Activated CD8-positive, alpha-beta T cell treated with anti-CD3 and anti-CD28 coated beads, Interleukin-2, amount 10 ng/mL, durations not matched to agents 7 days and 5 days (primary cell): Measurements from ENCODE around the gene OR8S1. TPM values are rescaled to one million over a fixed set of nuclear protein-coding genes. Genes with fewer than 3 reads are reported as not detected.

Experiments used
- ATAC-seq: fragments of 150-1000 bp; cut with Tn5 transposase; one replicate; pipeline ENCODE4 v1.10.0; 2021; ENCODE audit warnings: moderate library complexity
- CTCF ChIA-PET: fragments of 350-600 bp; sonication (Branson Sonifier 250); formaldehyde crosslinking; loops from one replicate; lab custom pipeline; 2021; ENCODE audit warnings: antibody characterized with exemption; lab: Charles Lee
- POLR2A ChIA-PET: fragments of 350-600 bp; sonication (Branson Sonifier 250); formaldehyde crosslinking; loops from one replicate; lab custom pipeline; 2021; ENCODE audit warnings: antibody characterized with exemption; lab: Charles Lee
- DNase-seq: peaks from one replicate; pipeline ENCODE4 v3.0.0-alpha.2; 2020
- H3K27ac Mint-ChIP-seq: one replicate; pipeline ENCODE4 v1.8.0; 2021; ENCODE audit warnings: mild to moderate bottlenecking, mixed read lengths
- H3K27me3 Mint-ChIP-seq: one replicate; pipeline ENCODE4 v1.8.0; 2021; ENCODE audit warnings: low read depth, mixed read lengths
- H3K36me3 Mint-ChIP-seq: one replicate; pipeline ENCODE4 v1.8.0; 2021; ENCODE audit warnings: low read depth, mixed read lengths
- H3K4me1 Mint-ChIP-seq: one replicate; pipeline ENCODE4 v1.8.0; 2021; ENCODE audit warnings: low read depth, mixed read lengths
- H3K4me3 Mint-ChIP-seq: one replicate; pipeline ENCODE4 v1.8.0; 2021; ENCODE audit warnings: mild to moderate bottlenecking, mixed read lengths
- H3K9me3 Mint-ChIP-seq: one replicate; pipeline ENCODE4 v1.8.0; 2022; ENCODE audit warnings: mixed read lengths; ENCODE audit not compliant: insufficient read depth
- total RNA-seq, 2 experiments: library from RNA; stranded (reverse); gene quantifications; one replicate each; pipeline ENCODE4 v1.2.3, GENCODE V29; 2021

OR8S1 gene
- total RNA-seq, 2 experiments from 2014 or later: not detected

DNA sequence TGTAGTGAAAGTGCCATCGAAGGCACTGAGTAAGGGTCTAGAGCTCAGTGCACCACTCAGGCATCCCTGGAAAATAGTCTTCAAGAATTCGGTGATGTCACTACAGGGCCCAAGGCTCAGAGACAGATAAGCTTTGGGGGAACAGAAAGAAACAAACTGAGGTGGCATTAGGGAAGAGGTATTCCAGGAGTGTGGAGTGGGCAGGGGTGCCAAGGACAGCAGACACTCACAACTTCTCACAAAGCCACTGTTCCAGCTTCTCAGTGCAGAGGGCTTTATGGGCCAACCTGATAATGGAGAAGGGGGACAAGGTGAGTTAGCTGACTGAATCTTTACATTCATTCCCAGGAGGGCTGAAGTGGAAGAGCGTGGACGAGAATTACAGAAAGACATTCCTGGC, 42.3 kb downstream of the OR8S1 start:
- H3K4me1 Mint-ChIP-seq: no peaks in the 10 kb centered on the region
- POLR2A ChIA-PET: no interaction called here
- no peaks in the 10 kb centered on the region for H3K36me3 Mint-ChIP-seq
- no peak overlapping the region for H3K4me3 Mint-ChIP-seq
- ATAC-seq (no peak), DNase-seq (no peak)
- H3K27me3 Mint-ChIP-seq: peaks cover 9% of the 10 kb centered on the region
- CTCF ChIA-PET: interaction anchor here (1.1 kb wide), 1 partner anchor 50 kb away, joined by 4 read pairs; no protein-coding TSS in a partner anchor
- H3K27ac Mint-ChIP-seq: no peak overlapping the region
- no peaks in the 10 kb centered on the region for H3K9me3 Mint-ChIP-seq

DNA sequence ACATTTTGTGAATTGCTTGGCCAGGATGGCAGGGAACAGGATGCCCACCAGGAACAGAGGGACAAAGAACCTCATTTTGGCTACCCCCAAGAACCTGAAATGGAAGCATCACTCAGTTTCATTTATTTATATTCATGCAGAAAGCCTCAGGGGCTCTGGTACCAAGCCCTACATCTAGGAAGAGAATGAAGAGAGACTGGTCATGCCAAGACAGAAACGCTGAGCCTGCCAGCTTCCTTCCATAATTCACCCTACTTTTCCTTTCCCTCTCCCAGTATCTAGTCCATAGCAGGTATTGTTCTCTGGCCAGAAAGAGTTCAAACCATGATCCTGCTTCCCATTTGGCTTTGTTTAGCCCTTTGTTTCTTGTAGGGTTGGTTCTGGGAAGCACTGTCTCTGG, 44.5 kb downstream of the OR8S1 start, which contains the start of gene LALBA:
Gene LALBA (minus strand): TSS at position 101 of the 400 bp plus-strand sequence. CDS start 26 bp downstream, at position 75.
- no peak within 1 kb of the TSS for H3K4me3 Mint-ChIP-seq
- no peak for ATAC-seq
- H3K4me1 Mint-ChIP-seq: no peaks in the 10 kb centered on the region
- peaks cover 10% of the 10 kb centered on the region for H3K27me3 Mint-ChIP-seq
- ChIA-PET POLR2A (no interaction called here), CTCF (interaction anchor here (1.3 to 1.4 kb wide), 2 partner anchors 12 to 48 kb away, joined by 3 to 4 read pairs; no protein-coding TSS in a partner anchor)
- no peaks in the 10 kb centered on the region for H3K36me3 Mint-ChIP-seq
- no peak within 1 kb of the TSS for H3K27ac Mint-ChIP-seq
- H3K9me3 Mint-ChIP-seq: no peaks in the 10 kb centered on the region
- DNase-seq: no peak

DNA sequence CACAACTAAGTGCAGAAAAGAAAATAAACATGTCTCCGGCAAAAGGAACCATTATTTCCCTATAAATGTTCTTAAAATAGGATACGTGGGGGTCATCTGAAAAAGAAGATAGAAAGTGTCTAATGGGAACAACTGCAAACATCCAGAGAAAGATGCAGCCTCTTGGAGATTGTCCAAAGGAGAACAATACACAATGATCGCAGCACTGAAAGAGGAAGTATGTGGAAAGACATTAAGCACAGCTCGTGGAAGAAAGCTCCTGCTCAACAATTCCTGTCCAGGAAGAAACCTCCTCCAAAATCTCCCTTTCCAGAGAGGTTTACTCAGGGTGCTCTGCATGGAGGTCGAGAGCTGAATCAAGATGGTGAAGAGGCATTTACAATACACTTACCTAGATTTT, 46.9 kb downstream of the OR8S1 start:
- DNase-seq (no peak), ATAC-seq (no peak)
- Mint-ChIP-seq H3K4me3 (no peak overlapping the region), H3K9me3 (no peaks in the 10 kb centered on the region), H3K27me3 (peaks cover 9% of the 10 kb centered on the region), H3K36me3 (no peaks in the 10 kb centered on the region), H3K4me1 (no peaks in the 10 kb centered on the region), H3K27ac (no peak overlapping the region)
- ChIA-PET CTCF (no interaction called here), POLR2A (no interaction called here)

Other genes starting within 250 kb of the OR8S1 start
- gene ZNF641, start 174.7 kb upstream of the OR8S1 start, total RNA-seq: 10 to 100 TPM; 10.6 to 14.1 TPM
- not detected for gene ANP32D, start 53.1 kb upstream of the OR8S1 start, total RNA-seq
- gene C12orf54, start 43.1 kb upstream of the OR8S1 start, total RNA-seq: not detected
- not detected for gene LALBA, start 44.4 kb downstream of the OR8S1 start, total RNA-seq
- gene KANSL2, start 156.6 kb downstream of the OR8S1 start, total RNA-seq: 10 to 100 TPM; 51.3 to 54.3 TPM
- 10 to 100 TPM; 45.1 to 50.6 TPM for gene CCNT1, start 191.1 kb downstream of the OR8S1 start, total RNA-seq